Right atrium auricular region (tissue), 2 donors: ENCODE data around the gene EIF4EBP2. TPM values are rescaled to one million over a fixed set of nuclear protein-coding genes. Genes with fewer than 3 reads are reported as not detected.

Experiments
- DNase-seq: peaks from one replicate; pipeline ENCODE4 v3.0.0-alpha.2; 2019; ENCODE audit warnings: low spot score
- H3K27ac ChIP-seq, 2 donors: fragments of 200-600 bp; sonication (generic); 1 replicate in 1 of 2; 2 replicates in 1 of 2; pipeline ENCODE4 v1.5.1; 2016 to 2019
- H3K27me3 ChIP-seq, 2 donors: fragments of 200-600 bp; sonication (generic); one replicate each; pipeline versions ENCODE4 v1.5.1 to v1.6.0; 2017 to 2019
- H3K36me3 ChIP-seq: fragments of 200-600 bp; sonication (generic); one replicate; pipeline ENCODE4 v1.5.1; 2016
- H3K4me1 ChIP-seq, 2 donors: fragments of 200-600 bp; sonication (generic); one replicate each; pipeline versions ENCODE4 v1.5.1 to v1.6.0; 2017 to 2019
- H3K4me3 ChIP-seq, 2 donors: fragments of 200-600 bp; sonication (generic); 1 replicate in 1 of 2; 2 replicates in 1 of 2; pipeline ENCODE4 v1.5.1; 2017 to 2019; ENCODE audit warnings: mild to moderate bottlenecking in 1 of 2, moderate library complexity in 1 of 2
- H3K9me3 ChIP-seq, 2 donors: fragments of 200-600 bp; sonication (generic); one replicate each; pipeline ENCODE4 v1.5.1; 2019
- total RNA-seq, 2 donors: library from RNA; depleted of rRNA; stranded (reverse); fragments of >200 nt; gene quantifications; one replicate each; pipeline ENCODE4 v1.1.0, GENCODE V29; 2016
- TF ChIP-seq, protein P1 (sequence below), 2 donors: fragments of 200-600 bp; sonication (generic); IDR thresholded peaks; one replicate each; pipeline ENCODE4 v1.5.1; 2019; ENCODE audit warnings: antibody characterized with exemption in 2 of 2

EIF4EBP2 gene
- total RNA-seq, 2 donors from 2014 or later: 90.0 to 116 TPM

DNA sequence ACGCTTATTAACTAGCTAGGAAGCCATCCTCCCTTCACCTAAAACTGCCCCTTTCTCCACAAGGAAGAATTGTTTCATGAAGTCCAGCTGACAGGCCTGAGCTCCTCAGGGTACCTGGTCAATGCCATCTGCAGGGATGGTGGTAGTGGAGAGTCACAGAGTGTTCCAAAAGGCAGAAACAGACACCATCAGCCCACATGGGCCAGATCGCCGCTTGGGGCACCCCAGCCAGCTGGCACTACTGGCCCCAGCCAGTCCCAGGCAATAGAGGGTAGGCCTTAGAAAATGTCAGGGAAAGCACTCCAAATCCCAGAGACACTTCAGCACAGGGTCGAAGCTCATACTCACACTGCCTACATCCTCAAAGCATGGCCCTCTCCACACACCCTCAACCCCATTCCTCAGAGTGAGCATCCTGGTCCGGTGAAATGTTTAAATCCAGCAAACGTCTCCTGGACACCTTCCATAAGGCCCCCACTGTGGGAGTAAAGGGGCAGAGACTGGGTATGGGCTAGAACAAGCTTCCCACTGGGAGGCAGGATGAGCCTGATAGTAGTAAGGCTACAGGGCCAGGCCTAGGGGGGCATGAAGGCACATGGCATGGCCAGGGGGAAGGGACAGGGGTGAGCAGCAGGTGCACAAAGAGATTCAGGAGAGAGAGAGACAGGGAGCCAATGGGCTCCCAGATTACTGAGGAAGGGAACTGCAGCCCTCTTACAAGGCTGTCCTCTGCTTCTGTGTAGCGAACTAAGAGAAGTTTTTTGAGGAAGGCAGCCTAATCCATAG is 23.4 kb upstream of the EIF4EBP2 start:
- Histone ChIP-seq H3K9me3 (peaks cover 0 to 3% of the 10 kb centered on the region in 2 donors), H3K27ac (peak overlapping the region; percentile 84 to 92), H3K27me3 (no peaks in the 10 kb centered on the region), H3K4me1 (peaks cover 0 to 26% of the 10 kb centered on the region in 2 donors), H3K4me3 (no peak overlapping the region), H3K36me3 (no peaks in the 10 kb centered on the region)
- TF ChIP-seq, protein P1, sequence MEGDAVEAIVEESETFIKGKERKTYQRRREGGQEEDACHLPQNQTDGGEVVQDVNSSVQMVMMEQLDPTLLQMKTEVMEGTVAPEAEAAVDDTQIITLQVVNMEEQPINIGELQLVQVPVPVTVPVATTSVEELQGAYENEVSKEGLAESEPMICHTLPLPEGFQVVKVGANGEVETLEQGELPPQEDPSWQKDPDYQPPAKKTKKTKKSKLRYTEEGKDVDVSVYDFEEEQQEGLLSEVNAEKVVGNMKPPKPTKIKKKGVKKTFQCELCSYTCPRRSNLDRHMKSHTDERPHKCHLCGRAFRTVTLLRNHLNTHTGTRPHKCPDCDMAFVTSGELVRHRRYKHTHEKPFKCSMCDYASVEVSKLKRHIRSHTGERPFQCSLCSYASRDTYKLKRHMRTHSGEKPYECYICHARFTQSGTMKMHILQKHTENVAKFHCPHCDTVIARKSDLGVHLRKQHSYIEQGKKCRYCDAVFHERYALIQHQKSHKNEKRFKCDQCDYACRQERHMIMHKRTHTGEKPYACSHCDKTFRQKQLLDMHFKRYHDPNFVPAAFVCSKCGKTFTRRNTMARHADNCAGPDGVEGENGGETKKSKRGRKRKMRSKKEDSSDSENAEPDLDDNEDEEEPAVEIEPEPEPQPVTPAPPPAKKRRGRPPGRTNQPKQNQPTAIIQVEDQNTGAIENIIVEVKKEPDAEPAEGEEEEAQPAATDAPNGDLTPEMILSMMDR (IDR thresholded peaks at IDR 0.05): no peak
- DNase-seq: no peak

DNA sequence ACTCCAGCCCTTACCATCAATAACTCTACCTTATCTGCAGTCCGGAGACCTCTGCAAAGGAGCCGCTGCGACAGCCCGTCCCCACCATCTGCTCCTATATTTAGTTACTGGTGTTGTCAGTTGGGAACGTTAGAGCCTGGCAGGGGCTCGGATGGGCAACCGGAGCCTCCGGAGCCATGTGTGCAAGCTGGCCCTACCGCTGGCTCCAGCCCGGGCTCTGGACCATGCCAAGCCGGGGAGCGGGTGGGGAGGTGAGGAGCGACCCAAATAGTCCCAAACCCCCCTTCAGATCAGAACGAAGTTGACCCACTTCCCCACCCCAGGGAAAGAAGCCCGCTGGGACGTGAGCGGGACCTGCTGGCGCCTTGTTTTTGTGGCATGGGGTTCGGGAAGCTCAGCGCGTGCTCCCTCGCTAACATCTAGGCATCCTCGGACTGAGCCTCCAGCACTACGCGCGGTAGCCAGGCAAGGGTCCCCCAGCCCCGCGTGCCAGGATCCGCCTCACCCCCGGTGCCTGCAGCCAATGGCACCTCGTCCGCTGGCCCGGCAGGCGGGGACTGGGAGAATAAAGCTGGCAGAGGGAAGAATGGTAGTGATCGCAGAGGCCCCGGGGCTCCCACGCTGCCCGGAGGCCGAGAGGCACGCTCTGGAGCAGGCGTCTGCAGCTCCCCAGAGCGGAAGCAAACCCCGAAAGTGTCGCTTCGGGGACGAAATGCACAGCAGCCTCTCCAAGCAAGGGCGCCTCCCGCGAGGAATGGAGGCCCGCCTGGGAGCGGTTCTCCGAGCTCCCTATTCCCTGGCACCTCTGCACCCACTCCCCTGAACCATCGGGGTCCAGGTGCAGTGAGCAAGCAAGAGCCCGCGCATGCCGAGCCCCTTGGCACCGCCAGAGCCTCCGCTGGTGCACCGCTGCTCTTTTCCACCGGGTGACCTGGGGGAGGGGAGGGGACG is 22.2 kb upstream of the EIF4EBP2 start:
- TF ChIP-seq, protein P1 (IDR thresholded peaks at IDR 0.05): no peak
- H3K27me3 ChIP-seq: no peaks in the 10 kb centered on the region
- peak overlapping the region; percentile 84 to 92 for H3K27ac ChIP-seq
- no peaks in the 10 kb centered on the region for H3K36me3 ChIP-seq
- peaks cover 0 to 3% of the 10 kb centered on the region in 2 donors for H3K9me3 ChIP-seq
- DNase-seq: peak; percentile 64
- peak overlapping the region; percentile 77 to 83 for H3K4me3 ChIP-seq
- H3K4me1 ChIP-seq: peaks cover 0 to 26% of the 10 kb centered on the region in 2 donors

DNA sequence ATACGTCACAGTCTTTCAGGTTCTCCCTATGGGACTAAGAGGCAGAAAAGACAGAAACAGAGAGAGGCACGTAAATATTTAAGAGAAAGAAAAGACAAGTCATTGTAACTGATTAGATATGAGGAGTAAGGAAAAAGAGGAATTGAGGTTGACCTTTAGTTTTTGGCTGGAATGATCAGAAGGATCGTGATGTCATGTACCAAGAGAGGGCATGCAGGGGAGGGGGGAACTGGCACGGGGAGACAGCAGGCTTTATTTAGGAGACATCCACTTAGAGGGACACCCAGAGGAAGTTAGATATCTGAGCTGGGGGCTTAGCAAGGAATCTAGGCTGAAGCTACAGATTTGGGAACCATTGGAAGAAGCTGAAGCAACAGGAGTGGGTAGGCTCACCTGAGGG is 12.3 kb upstream of the EIF4EBP2 start:
- Histone ChIP-seq H3K4me3 (no peak overlapping the region), H3K27ac (peak overlapping the region in 1 of 2 donors; percentile 17), H3K4me1 (peaks cover 0 to 8% of the 10 kb centered on the region in 2 donors), H3K27me3 (no peaks in the 10 kb centered on the region), H3K36me3 (no peaks in the 10 kb centered on the region), H3K9me3 (no peaks in the 10 kb centered on the region)
- TF ChIP-seq, protein P1 (IDR thresholded peaks at IDR 0.05): no peak
- DNase-seq: no peak

DNA sequence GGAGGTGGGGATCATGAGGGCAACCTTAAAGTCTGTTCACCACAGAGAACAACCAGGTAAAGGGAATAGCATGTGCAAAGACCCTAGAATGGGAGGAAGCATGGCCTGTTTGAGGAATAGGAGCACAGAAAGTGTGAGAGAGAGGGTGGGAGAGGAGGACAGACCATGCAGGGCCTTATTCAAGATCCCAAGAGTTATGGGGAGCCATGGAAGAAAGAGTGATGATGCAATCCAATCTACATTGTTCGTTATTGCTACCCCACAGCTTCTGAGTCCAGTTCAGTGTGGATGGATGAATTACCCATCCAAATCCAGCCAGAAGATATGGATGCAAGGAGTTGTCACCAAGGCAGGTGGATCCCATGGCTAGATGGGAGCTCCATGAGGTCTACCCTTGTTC is 7.8 kb upstream of the EIF4EBP2 start:
- no peak overlapping the region for H3K27ac ChIP-seq
- no peaks in the 10 kb centered on the region for H3K36me3 ChIP-seq
- H3K4me3 ChIP-seq: no peak overlapping the region
- no peaks in the 10 kb centered on the region for H3K9me3 ChIP-seq
- TF ChIP-seq, protein P1 (IDR thresholded peaks at IDR 0.05): no peak
- H3K27me3 ChIP-seq: no peaks in the 10 kb centered on the region
- H3K4me1 ChIP-seq: peaks cover 0 to 8% of the 10 kb centered on the region in 2 donors
- no peak for DNase-seq

DNA sequence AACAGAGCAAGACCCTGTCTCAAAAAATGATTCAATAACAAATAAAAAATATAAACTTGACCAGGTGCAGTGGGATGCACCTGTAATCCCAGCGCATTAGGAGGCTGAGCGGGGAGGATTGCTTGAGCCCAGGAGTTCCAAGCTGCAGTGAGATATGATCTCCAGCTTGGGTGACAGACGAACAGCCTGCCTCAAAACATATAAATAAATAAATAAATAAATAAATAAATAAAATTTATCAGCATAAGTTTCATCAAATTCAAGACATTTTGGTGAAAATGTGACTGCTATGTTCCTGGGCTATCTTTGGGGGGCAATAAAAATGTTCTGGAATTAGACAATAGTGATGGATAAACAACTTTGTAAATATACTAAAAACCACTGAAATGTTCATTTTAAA is 4.8 kb upstream of the EIF4EBP2 start:
- H3K4me1 ChIP-seq: no peaks in the 10 kb centered on the region
- no peak overlapping the region for H3K27ac ChIP-seq
- H3K4me3 ChIP-seq: no peak overlapping the region
- H3K9me3 ChIP-seq: no peaks in the 10 kb centered on the region
- no peak for DNase-seq
- H3K36me3 ChIP-seq: no peaks in the 10 kb centered on the region
- no peaks in the 10 kb centered on the region for H3K27me3 ChIP-seq
- TF ChIP-seq, protein P1 (IDR thresholded peaks at IDR 0.05): no peak
